ENCODE data around the gene KCNQ1. TPM values are rescaled to one million over a fixed set of nuclear protein-coding genes. Genes with fewer than 3 reads are reported as not detected.
"Not testable (repeated sequence)": the region's sequence is repeated elsewhere in the genome, so short reads cannot be mapped to it uniquely, and the experiment has no call there.

KCNQ1 gene
- total and polyA plus RNA-seq, 7 donors = 1.1 to 25.2 (median 3.8) TPM

DNA sequence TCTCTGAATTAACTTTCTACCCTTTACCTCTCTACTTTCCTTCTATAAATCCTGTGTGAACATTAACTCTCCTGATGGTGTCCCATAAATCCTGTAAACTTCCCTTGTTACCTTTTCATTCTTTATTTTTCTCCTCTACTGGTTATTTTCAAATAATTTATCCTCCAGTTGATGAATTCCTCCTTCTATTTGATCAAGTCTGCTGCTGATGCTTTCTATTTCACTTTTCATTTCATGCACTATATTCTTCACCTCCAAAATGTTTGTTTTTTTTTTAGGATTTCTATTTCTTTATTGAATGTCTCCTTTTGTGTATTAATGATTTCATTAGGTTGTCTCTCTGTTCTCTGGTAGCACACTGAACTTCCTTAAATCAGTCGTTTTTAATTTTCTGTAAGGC is 186.4 kb downstream of the KCNQ1 start:
- Histone ChIP-seq H3K27me3 (no peaks in the 10 kb centered on the region), H3K36me3 (no peaks in the 10 kb centered on the region), H3K27ac (no peak overlapping the region), H3K9me3 (peaks cover 0 to 18% (median 10%) of the 10 kb centered on the region in 4 donors), H3K4me1 (no peaks in the 10 kb centered on the region), H3K4me3 (no peak overlapping the region)
- TF ChIP-seq POLR2A (IDR thresholded peaks at IDR 0.05) (no peak), EP300 (IDR thresholded peaks at IDR 0.05) (no peak), POLR2AphosphoS5 (IDR thresholded peaks at IDR 0.05) (no peak)
- TF ChIP-seq, protein P1, sequence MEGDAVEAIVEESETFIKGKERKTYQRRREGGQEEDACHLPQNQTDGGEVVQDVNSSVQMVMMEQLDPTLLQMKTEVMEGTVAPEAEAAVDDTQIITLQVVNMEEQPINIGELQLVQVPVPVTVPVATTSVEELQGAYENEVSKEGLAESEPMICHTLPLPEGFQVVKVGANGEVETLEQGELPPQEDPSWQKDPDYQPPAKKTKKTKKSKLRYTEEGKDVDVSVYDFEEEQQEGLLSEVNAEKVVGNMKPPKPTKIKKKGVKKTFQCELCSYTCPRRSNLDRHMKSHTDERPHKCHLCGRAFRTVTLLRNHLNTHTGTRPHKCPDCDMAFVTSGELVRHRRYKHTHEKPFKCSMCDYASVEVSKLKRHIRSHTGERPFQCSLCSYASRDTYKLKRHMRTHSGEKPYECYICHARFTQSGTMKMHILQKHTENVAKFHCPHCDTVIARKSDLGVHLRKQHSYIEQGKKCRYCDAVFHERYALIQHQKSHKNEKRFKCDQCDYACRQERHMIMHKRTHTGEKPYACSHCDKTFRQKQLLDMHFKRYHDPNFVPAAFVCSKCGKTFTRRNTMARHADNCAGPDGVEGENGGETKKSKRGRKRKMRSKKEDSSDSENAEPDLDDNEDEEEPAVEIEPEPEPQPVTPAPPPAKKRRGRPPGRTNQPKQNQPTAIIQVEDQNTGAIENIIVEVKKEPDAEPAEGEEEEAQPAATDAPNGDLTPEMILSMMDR (IDR thresholded peaks at IDR 0.05) = no peak
- DNase-seq = no peak
- intact Hi-C loops (cut with DNase I) = no loop called here
- 74 to 76% methylated on average over 1 of the region's 1 CpG for WGBS, 2 donors

DNA sequence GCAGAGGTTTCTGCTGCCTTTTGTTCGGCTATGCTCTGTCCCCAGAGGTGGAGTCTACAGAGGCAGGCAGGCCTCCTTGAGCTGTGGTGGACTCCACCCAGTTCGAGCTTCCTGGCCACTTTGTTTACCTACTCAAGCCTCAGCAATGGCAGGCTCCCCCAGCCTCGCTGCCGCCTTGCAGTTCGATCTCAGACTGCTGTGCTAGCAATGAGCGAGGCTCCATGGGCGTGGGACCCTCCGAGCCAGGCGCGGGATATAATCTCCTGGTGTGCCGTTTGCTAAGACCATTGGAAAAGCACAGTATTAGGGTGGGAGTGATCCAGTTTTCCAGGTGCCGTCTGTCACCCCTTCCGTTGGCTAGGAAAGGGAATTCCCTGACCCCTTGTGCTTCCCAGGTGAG is 195.0 kb downstream of the KCNQ1 start:
- H3K27me3 ChIP-seq; intact Hi-C loops (cut with DNase I); H3K4me3 ChIP-seq; H3K27ac ChIP-seq; H3K36me3 ChIP-seq; H3K4me1 ChIP-seq; DNase-seq: not testable (repeated sequence)
- WGBS, 2 donors = 92 to 95% methylated on average over 13 of the region's 13 CpGs
- peaks cover 10 to 49% (median 29%) of the 10 kb centered on the region in 4 donors for H3K9me3 ChIP-seq

DNA sequence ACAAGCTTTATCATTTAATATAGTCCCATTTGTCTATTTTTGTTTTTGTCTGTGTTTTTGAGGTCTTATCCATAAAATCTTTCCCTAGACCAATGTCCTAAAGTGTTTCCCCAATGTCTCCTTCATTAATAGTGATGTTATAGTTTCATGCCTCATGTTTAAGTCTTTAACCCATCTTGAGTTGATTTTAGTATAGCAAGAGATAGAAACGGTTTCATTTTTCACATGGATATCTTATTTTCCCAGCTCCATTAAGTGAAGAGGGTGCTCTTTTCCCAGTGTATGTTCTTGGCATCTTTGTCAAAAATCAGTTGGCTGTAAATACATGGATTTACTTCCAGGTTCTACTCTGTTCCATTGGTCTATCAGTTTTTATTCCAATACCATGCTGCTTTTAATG is 196.8 kb downstream of the KCNQ1 start:
- Histone ChIP-seq H3K36me3 (no peaks in the 10 kb centered on the region), H3K27me3 (no peaks in the 10 kb centered on the region), H3K4me3 (no peak overlapping the region), H3K27ac (no peak overlapping the region), H3K4me1 (no peaks in the 10 kb centered on the region), H3K9me3 (peaks cover 21 to 57% (median 40%) of the 10 kb centered on the region in 4 donors)
- intact Hi-C loops (cut with DNase I) = no loop called here
- TF ChIP-seq POLR2A (IDR thresholded peaks at IDR 0.05) (no peak), EP300 (IDR thresholded peaks at IDR 0.05) (no peak), POLR2AphosphoS5 (IDR thresholded peaks at IDR 0.05) (no peak)
- TF ChIP-seq, protein P1 (IDR thresholded peaks at IDR 0.05) = no peak
- no peak for DNase-seq
- 84 to 92% methylated on average over 1 of the region's 1 CpG for WGBS, 2 donors

DNA sequence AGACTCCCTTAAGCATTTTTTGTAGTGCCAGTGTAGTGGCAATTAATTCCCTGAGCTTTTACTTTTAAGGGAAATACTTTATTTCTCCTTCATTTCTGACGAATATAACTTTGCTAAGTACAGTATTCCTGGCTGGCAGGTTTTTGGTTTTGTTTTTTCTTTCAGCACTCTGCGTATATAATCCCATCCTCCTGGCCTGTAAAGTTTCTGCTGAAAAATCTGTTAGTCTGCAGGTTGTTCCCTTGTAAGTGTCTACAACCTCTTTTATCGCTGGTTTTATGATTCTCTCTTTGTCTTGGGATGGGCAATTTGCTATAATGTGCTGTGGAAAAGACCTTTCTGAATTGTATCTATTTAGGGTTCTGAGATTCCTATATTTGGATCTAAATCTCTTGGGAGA is 198.9 kb downstream of the KCNQ1 start:
- TF ChIP-seq, protein P1 (IDR thresholded peaks at IDR 0.05) = no peak
- no peak for TF ChIP-seq POLR2AphosphoS5 (IDR thresholded peaks at IDR 0.05)
- TF ChIP-seq POLR2A (IDR thresholded peaks at IDR 0.05) = no peak
- no peak for TF ChIP-seq EP300 (IDR thresholded peaks at IDR 0.05)
- no peak overlapping the region for H3K27ac ChIP-seq
- H3K4me3 ChIP-seq = no peak overlapping the region
- intact Hi-C loops (cut with DNase I) = no loop called here
- no peaks in the 10 kb centered on the region for H3K27me3 ChIP-seq
- 90 to 94% methylated on average over 3 of the region's 3 CpGs for WGBS, 2 donors
- peaks cover 21 to 55% (median 41%) of the 10 kb centered on the region in 4 donors for H3K9me3 ChIP-seq
- no peaks in the 10 kb centered on the region for H3K36me3 ChIP-seq
- DNase-seq = no peak
- no peaks in the 10 kb centered on the region for H3K4me1 ChIP-seq

DNA sequence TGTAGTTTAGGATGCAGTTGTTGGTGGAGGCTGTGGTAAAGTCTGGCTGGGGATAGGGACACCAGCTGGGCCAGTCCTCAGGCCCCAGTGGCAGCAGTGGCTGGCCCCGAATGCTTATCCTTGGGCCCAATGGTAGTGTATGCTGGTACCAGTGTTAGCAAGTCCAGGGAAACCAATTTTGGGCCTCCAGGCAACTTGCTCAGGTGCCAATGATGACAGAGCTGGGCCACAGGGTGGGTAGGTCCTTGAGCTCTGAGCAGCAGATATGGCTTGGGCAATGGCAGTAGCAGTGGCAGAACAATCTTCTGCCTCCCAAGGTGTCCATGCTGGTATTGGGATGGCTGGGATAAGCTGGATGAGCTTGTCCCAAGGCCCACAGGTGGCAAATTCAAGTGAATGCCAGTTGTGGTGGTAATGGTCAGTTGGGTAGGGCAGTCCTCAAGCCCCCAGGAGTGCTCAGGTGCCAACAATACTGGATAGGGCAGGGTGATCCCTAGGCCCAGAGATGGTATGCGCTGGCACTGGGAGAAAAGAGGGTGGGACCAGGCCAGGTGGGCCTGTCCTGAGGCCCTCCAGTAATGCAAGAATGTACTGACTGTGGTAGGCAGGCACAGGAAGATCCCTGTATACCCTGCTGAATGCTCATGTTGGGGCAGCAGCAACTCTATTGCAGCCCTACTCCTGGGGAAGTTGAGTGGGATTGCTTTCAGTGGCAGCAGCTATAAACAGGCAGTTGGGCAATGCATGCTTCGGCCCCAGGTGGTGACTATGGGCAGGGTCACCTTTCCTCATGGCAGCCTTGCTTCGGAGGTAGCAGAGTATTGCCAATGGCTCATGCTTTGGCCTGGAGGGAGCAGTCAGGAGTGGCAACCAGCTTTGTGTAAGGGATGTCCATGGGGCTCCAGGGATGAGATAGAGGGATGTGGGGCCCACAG is 200.3 kb downstream of the KCNQ1 start:
- no peak for TF ChIP-seq POLR2AphosphoS5 (IDR thresholded peaks at IDR 0.05)
- TF ChIP-seq POLR2A (IDR thresholded peaks at IDR 0.05) = no peak
- TF ChIP-seq, protein P1 (IDR thresholded peaks at IDR 0.05) = no peak
- TF ChIP-seq EP300 (IDR thresholded peaks at IDR 0.05) = no peak
- Histone ChIP-seq H3K36me3 (no peaks in the 10 kb centered on the region), H3K4me3 (no peak overlapping the region), H3K4me1 (no peaks in the 10 kb centered on the region), H3K27me3 (no peaks in the 10 kb centered on the region), H3K9me3 (peaks cover 23 to 55% (median 38%) of the 10 kb centered on the region in 4 donors), H3K27ac (no peak overlapping the region)
- intact Hi-C loops (cut with DNase I) = no loop called here
- WGBS, 2 donors = 92 to 95% methylated on average over 4 of the region's 4 CpGs
- no peak for DNase-seq

Data from sigmoid colon (tissue), 7 donors.